Hematopoietic multipotent progenitor cell treated with erythropoietin and hydrocortisone succinate and interleukin-3 and kit ligand, for 8 days (in vitro differentiated cells): ENCODE results near the gene LRP1B.
"Not testable (repeated sequence)": the region's sequence is repeated elsewhere in the genome, so short reads cannot be mapped to it uniquely, and the experiment has no call there.

Experiments used
- DNase-seq: peaks from one replicate; pipeline ENCODE4 v3.0.0-alpha.2; 2015

LRP1B gene

DNA sequence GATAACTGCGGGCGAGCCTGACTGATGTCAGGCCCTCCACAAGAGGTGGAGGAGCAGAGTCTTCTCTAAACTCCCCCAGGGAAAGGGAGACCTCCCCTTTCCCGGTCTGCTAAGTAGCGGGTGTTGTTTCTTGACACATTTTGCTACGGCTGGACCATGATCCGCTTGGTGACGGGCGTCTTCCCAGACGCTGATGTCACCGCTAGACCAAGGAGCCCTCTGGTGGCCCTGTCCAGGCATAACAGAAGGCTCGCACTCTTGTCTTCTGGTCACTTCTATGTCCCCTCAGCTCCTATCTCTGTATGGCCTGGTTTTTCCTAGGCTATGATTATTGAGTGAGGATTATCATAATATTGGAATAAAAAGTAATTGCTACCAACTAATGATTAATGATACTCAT is 1166.5 kb downstream of the LRP1B start:
- DNase-seq: not testable (repeated sequence)

- DNase-seq: no peak
These were observed 1180.9 kb downstream of the LRP1B start for GRCh38 chr2:140949932-140950331.

DNA sequence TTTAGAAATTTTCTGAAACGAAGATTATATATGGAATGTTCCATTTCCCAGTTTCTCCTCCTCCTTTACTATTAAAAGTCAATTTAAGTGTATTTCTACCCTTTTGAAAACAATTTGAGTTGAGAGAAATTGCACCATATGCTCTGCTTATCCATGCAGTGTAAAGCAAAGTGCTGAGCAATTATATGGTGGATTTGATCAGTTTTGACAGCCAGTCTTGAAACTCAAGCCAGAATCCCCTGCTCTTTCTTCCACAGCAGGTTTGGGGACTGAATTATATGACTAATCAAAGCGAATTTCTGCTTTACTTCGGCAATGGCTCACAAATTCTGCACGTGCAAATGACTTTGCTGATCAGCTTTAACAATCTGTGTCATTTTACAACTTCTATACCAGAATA is 1183.6 kb downstream of the LRP1B start:
- DNase-seq: no peak

- no peak for DNase-seq
These were observed 1186.9 kb downstream of the LRP1B start for GRCh38 chr2:140943867-140944266.

GRCh38 chr2:140942284-140942683 is 1188.5 kb downstream of the LRP1B start:
- no peak for DNase-seq

- DNase-seq: no peak
These were observed 1201.0 kb downstream of the LRP1B start for GRCh38 chr2:140929849-140930248.

DNA sequence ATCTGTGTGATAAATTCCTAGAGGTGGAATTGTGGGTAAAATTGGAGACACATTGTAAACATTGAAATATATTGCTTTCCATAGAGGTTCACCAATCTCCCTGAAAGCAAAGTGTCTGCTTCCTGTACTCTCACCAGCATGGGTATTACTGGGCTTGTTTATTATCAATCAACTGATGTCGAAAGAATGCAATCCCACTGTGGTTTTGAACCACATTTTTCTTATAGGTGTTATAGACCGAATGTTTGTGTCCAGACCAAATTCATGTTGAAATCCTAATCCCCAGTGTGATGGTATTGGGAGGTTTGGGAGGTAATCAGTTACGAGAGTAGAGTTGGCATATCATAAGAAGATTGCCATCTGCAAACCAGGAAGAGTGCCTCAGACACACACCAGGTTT is 1212.4 kb downstream of the LRP1B start:
- no peak for DNase-seq

GRCh38 chr2:140916410-140916809 is 1214.4 kb downstream of the LRP1B start:
- no peak for DNase-seq

DNA sequence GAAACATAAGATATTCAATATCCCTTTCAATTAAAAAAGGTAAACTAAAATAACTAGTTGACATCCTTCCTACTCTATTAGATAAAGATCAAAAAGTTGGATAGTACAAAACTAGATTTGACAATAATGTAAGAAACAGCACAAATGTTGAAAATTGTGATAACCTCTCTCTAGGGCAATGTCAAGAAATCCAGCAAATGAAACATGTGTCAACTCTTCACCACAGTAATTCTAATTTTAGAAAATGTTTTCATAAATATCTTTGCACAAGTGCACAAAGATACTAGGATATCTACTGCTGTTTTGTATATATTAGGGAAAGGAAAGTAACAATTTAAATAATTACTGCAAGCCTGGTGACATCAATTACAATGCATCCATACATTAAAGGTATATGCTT is 1220.1 kb downstream of the LRP1B start:
- no peak for DNase-seq

DNA sequence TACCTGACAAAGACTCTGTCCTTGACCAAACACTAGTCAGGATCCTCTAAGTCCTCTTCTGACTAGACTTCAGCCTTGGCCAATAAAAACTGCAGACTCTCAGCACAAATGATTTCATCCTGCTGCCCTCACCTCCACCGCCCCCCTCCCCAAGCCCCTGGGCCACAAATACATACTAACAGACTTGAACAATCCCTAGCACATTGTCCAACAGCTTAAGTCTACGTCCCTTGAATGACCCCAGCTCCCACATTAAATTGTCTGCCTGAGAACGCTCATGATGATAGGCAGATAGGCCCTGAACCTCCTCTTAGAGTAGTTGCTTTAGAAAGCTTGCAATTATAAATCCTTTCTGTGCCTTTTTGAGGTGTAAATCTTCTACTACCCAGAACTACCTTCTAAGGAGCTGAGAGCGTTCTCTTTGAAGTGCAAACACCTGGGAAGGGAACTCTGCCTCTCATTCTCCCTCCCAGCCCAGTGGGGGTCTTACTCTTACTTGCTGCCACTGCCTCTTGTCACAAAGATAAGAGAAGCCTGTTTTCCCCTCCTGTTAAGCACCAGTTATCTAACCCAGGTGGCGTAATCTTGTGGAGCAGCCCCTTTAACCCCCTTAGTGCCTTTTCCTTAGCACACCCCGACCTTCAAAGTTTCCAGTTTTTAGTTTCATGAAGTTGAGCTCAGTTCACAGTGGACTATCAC is 1225.6 kb downstream of the LRP1B start:
- no peak for DNase-seq

DNA sequence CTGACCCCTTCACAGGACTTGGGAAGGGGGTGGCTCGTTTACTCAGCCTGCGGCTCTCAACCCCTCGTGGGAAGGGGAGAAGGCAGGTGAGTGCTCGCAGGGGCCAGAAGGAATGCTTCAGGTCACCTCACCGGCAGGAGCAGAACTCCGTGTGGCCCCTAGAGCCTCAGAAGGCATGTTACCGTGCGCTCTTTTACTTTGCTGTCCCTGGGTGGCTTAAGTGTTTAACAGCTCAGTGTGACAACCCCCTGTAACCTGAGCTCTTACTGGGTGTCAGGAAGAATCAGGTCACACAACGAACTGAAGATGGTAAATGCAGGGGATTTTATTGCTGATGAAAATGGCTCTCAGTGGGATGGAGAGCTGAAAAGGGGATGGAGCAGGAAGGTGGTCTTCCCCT is 1235.4 kb downstream of the LRP1B start:
- DNase-seq: no peak

GRCh38 chr2:140893685-140894084 is 1237.1 kb downstream of the LRP1B start:
- no peak for DNase-seq

DNA sequence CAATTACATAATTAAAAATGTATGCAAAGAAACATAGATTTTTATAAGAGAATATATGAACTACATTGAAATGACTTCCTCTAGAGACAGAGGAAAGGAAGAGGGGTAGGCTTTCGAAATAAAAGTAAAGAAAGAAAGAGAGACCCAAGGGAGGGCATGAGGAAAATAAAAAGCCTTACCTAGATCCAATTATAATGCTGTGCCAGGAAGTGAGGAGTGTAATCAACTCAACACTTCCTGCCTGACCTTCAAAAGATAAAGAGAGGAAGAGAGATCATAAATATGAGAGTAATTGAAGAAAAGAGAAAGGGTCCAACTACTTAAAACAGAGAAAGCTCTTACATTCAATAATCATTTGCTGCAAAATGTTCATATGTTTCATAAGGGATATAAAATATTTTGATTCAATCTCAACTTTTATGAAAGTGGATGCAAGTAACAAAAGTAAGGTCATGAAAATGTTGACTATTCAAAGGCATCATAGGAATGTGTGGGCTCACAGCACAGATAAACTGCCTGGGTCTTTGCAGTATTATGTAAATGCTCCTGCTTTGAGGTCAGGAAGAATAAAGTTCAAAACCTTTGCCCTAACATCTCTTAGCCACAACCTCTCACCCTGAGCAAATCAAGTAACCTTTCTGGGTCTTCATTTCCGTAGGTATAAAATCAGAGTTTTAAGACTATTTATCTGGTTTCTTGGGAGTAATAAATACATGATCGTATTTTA is 1237.7 kb downstream of the LRP1B start:
- no peak for DNase-seq

- no peak for DNase-seq
These were observed 1238.4 kb downstream of the LRP1B start for GRCh38 chr2:140892436-140892835.

DNA sequence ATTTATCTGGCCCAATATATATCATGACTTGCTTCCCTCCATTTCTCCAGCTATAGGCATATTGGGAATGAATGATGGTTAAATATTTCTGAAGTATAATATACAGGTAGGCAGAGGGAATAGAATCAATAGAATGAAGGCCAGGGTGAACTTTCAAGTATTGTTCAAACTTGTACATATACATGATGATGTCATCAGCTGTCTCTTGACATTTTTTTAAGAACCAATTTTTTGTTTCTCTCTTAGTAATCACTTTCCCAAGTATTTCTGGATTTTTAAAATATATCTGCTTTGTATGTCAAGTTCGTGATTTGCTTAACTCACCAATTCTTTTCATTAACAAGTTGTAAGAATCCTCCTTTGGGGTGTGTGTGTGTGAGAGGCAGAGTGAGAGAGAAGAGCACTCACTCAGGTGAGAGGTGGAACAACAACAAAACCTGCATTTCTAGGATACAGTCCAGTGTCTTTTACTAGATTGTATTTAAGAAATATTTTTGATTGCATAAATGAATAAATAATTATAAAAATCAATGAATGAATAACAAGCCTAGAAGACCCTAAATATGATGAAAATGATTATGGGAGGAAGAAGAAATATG is 1239.1 kb downstream of the LRP1B start:
- no peak for DNase-seq

DNA sequence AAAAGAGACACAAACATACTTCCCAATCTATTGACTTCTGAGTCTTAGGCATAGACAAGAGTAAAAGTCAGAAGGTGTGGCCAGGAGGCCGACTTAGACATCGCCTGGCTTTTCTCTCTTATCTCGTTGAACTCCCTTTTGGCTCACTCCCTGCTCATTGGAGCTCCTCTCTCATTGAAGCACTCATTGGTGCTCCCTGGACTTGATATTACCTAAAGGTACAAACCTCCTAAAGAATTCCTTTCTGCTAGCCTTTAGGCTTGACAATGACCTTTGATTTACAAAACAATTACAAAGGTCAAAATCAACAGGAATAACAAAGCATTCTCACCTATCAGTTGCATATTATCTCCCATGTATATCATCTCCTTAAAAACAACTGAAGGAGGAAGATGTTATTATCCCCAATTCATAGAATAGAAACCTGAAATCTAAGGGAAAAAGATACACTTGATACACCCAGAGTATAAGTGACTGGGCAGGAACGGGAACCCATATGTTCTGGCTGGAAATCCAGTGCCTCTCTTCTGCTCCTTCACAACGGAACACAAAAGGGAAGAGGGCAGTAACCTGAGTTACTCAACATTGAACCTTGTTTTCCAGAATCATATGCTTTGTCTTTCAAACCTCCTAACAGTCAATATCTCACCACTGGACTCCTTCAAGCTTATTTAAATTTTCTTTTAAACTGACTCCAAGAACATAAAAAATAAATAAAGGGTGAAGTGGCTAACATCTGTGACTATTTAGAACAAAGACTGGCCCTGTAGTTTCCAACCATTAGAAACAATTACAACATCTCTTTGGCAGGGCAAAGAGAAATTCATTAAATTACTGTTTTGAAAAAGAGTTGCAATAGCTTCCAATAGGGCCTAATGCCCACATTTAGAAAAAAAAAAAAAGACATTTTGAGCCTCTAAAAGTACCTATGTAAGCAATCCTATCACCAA is 1247.9 kb downstream of the LRP1B start:
- no peak for DNase-seq

DNA sequence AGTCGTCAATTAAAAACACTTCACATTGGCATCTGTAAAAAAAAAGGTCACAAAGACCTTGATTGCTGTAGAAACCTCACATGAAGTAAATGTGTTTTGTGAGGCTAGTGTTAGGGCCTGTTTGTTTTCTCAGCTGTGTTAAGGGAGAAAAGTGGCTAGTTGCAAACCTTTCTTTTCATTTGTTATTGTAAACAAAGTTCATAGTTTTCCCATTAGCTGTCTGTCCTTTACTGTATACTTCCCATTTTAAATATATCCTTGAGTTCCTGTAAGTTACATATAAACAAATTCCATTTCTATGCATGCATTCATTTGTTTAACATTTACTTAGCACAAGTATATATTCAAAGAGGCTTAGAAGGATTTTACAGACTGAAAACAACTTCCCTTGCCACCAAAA is 1250.2 kb downstream of the LRP1B start:
- no peak for DNase-seq

- no peak for DNase-seq
These were observed 1254.8 kb downstream of the LRP1B start for GRCh38 chr2:140876015-140876414.

DNA sequence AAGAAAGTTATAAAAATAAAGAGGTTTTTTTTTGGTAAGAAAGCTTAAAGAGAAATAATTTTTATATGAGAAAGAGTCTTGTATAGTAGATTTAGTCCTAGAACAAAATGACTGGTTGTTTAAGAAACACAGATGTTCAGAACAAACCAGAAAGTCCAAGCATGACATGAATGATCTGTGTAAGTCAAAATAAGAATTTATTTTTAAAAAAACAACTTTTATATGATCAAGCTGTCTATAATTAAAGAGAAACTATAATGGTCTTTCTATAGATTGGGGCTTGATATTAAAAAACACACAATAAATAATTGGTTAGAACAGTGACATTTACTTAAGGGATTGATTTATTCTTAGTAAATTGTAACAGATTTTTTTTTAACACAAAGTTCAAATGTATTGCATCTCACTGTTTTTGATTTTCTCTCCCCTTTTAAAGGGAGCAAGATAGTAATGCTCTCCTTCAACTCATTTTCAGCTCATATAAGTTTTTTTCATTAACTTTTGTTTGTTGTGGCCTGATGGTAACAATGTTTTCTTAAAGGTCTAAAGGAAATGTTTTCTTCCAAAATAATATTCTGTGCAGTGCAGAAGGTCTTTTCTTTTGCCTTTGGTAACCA is 1256.8 kb downstream of the LRP1B start:
- no peak for DNase-seq

DNA sequence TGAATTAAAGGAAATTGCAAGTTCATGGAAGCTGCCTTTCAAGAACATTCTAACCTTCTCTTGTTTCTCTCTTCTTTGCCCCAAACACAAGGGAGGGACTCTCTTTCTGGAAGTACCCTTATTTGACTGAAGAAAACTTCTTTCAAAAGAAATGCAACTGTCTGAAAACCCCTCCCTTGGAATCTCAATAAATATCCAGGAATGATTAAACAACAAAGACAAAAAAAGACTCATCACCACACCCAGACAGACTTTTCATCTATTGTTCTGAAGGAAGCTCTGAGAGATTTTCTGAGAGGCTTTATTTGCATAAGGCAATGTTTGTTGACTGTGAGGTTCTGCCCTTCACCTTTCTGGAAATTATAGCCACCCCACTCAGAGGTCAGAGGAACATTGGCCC is 1260.9 kb downstream of the LRP1B start:
- no peak for DNase-seq

DNA sequence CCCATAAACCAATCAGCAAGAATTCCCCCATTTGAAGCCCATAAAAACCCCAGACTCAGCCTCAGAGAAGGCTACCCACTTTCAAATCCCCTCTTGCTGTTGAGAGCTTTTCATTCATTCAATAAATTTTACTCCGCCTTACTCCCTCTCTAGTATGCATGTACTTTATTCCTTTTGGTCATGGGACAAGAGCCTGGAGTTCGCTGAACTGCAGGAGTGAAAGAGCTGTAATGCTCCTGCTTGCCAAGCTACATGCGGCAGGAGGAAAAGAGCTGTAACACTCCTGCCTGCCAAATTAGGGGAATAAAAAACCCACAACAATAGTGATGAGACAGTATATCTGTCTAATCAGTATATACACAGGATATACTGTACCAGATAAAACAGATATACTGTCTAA is 1261.7 kb downstream of the LRP1B start:
- DNase-seq: no peak

DNA sequence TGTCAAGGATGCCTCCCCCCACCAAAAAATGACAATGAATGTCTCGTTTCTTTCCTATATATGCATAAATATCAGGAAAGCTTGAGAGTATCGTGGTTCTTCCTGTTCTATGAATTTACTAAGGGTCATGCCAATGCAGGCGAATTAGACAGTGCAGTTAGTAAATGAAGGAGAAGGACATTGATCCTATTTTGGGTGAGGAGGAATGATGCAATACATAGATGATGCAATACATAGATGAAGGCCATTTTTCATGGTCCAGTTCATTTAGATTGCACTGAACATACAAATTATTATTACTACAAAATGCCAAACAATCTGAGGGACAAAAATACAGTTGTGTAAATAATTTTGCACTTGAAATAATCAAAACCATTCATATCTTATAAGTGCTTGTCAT is 1265.0 kb downstream of the LRP1B start:
- no peak for DNase-seq

- peak; percentile 50 for DNase-seq
These were observed 1267.1 kb downstream of the LRP1B start for GRCh38 chr2:140863713-140864112.
